Measurements from ENCODE around the gene THSD4.

DNA sequence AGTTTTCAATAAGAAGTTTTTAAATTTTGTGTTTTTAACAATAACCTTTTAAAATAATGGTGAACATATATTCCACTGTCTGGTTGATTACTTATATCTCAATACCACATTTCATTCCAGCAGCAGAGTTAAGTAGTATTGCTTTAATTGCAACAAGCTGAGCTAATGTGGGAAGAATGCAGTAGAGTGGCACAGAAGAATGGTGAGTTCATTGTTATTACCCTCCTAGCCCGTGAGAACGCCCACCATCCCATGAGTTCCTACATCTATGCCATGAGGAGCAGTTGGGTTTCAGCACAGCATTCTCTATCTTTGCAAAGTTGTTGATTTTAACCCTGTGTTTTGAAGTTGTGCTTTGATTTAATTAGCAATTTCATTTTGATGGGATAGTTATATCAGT lies 677.2 kb downstream of the THSD4 start:
- TF ChIP-seq, protein P1, sequence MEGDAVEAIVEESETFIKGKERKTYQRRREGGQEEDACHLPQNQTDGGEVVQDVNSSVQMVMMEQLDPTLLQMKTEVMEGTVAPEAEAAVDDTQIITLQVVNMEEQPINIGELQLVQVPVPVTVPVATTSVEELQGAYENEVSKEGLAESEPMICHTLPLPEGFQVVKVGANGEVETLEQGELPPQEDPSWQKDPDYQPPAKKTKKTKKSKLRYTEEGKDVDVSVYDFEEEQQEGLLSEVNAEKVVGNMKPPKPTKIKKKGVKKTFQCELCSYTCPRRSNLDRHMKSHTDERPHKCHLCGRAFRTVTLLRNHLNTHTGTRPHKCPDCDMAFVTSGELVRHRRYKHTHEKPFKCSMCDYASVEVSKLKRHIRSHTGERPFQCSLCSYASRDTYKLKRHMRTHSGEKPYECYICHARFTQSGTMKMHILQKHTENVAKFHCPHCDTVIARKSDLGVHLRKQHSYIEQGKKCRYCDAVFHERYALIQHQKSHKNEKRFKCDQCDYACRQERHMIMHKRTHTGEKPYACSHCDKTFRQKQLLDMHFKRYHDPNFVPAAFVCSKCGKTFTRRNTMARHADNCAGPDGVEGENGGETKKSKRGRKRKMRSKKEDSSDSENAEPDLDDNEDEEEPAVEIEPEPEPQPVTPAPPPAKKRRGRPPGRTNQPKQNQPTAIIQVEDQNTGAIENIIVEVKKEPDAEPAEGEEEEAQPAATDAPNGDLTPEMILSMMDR (conservative IDR thresholded peaks at IDR 0.05; ENCODE audit: low read length), result no peak
- TF ChIP-seq EZH2phosphoT487 (IDR thresholded peaks at IDR 0.05; ENCODE audit: borderline replicate concordance), result no peak

Data from Loucy (cell line).